HG02981 (cell line): Measurements from ENCODE around the gene UBL4B.

Experiments
- ATAC-seq: cut with Tn5 transposase; IDR thresholded peaks from one replicate; pipeline ENCODE4 v1.9.1; 2021; ENCODE audit warnings: mild to moderate bottlenecking, moderate library complexity; ENCODE audit not compliant: unreplicated experiment

Gene UBL4B

GRCh38 chr1:110084227-110085078 is 27.8 kb upstream of the UBL4B start:
- no peak for ATAC-seq

- no peak for ATAC-seq
Measured at GRCh38 chr1:110085671-110086070, 26.6 kb upstream of the UBL4B start.

DNA sequence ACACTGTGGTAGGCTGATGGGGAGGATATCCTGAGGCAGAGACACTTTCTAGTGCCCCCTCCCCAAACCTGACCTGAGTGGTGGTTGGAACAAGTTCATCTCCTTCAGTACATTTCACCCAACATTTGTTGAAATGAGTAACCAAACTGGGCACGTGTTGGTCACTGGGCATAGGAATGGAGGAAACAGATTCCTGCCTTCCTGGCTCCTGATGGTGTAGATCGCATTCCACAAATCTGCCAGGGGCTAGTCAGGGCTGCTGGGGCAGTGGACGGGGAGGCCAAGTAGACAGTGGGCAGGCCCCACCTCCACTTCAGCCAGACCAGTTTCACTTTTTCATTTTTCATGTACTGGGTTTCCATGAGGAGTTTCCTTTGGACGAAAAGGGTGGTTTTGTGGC is 25.3 kb upstream of the UBL4B start:
- ATAC-seq, result no peak

DNA sequence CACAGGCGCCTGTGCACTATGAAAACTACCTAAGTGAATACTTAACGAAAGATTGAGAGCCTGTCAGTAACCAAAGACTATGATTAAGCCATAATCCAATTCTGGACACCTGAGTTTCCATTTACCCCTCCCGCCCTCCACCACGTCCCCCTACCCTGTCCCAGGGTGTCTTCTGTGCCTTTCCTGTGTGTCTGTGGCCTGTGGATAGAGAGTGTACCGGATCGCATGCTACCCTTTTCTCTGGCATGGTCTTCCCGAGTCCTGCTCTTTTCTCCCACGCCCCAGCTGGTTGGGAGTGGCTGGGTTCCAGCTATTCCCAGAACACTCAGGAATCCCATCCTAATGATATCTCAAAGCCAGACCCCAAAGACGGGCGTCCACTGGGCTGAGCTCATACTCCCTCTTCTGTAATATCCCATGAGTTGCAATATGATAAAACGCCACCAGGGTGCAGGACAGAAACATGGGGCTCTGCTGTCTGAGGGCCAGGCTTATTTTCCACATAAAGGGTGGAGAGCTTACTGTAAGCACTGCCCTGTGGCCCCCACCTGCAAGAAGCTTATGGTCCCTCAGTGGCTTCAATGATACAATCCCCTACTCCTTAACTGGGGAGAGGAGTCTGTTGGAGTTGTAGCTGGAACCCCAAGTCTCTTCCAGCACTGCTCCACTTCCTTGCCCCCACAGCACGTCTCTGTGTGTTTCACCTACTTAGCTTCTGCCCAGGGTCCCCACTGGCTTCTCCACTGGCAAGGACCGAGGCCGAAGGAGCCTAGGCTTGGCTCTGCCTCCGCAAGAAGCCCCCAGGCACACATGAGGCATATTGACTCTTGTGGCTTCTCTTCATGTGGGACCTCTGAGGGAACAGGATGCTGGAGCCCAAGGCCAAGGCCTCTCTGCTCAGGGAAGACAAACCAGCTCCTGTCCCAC is 24.2 kb upstream of the UBL4B start:
- no peak for ATAC-seq

DNA sequence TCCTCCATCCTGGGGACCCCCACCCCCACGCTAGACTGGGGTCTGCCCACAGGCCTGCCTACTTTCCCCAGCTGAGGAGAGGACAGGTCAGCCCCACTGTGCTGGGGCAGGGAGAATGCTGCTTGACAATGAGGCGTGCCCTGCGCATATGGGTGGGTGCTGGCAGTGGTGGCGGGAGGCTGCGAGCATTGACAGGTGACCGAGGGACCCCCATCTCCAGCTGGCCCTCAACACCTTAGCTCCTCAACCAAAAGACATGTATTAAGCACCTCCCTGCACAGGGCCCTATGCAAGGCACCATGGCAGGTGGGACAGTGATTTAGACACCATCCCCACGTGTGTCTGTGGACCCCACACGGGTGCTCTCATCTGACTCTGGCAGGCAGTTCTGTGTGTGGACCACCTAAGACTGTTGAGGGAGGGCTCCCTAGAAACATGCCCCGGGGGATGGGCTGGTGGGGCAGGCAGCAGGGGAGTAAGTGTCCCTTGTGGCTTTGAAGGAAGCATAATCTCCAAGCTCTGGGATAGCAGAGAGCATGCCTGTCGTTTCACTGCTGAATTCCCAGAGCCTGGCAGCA is 23.4 kb upstream of the UBL4B start:
- ATAC-seq, result no peak

- ATAC-seq, result no peak
Measured at GRCh38 chr1:110089561-110090275, 22.5 kb upstream of the UBL4B start.

- ATAC-seq, result no peak
Measured at GRCh38 chr1:110091381-110091780, 20.9 kb upstream of the UBL4B start.

DNA sequence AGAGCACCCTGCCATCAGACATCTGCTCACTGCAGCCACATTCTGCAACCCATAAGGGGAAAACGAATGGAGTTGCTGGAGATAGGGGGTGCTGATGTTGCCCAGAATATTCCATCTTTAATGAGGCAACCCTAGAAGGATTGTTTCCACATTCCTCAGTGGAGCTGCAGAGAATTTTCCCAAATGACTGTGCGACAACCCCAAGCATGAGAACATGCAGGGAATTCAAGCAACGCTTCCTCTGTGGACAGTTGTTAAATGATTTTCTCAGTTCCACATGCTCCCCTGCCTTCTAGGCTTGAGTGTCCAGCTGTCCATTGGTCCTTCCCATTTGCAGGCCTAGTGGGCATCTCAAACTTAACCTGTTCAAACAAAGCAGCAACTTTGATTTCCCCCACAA is 20.5 kb upstream of the UBL4B start:
- no peak for ATAC-seq

DNA sequence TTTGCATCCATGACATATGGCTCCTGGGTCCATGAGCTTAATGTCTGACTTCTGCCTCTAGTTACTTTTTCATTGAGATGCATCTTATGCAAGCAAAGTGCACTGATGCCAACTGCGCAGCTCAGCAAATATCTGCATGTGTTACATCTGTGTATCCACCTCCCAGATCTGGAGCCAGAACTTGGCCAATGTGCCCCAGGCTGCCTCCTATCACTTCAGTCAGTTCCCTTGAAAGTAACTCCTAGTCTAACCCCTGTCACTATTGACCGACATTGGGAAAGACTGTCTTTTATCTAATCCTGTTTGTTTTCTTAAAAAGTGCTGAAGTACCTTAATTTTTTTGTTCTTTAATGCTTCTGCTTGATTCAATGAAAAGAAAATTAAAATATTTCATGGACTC is 19.3 kb upstream of the UBL4B start:
- ATAC-seq, result no peak

DNA sequence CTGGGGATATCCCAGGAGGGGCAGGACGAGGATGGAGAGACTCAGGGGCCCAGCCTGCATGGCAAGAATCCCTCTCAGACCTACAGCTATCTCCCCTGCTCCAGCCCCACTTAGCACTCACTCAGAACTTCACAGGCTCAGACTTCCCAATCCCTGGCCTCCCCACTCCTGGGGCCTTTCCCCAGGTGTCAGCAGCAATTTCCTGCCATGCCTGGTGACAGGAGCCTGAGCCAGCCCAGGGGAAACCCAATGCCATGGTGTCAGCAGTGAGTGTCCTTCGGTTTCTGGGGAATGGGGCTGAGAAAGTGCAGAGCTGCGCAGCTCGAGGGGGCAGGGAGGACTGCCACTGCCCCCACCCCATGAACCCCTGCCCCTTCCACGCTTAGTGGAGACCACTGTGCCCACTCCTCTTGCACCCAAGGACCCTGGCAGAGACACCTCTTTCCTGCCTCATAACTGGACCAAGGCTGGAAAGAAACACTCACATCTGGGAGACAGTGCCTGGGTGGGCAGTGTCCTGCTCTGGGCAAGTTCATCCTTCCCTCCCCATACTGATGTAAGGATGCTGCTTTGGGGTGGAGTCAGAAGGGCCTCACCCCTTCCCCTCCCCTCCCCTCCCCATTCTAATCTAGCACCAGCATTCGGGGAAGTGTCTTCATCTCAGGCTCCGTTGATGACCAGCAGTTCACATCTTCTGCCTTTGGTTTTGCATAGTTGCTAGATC is 17.1 kb upstream of the UBL4B start:
- no peak for ATAC-seq

DNA sequence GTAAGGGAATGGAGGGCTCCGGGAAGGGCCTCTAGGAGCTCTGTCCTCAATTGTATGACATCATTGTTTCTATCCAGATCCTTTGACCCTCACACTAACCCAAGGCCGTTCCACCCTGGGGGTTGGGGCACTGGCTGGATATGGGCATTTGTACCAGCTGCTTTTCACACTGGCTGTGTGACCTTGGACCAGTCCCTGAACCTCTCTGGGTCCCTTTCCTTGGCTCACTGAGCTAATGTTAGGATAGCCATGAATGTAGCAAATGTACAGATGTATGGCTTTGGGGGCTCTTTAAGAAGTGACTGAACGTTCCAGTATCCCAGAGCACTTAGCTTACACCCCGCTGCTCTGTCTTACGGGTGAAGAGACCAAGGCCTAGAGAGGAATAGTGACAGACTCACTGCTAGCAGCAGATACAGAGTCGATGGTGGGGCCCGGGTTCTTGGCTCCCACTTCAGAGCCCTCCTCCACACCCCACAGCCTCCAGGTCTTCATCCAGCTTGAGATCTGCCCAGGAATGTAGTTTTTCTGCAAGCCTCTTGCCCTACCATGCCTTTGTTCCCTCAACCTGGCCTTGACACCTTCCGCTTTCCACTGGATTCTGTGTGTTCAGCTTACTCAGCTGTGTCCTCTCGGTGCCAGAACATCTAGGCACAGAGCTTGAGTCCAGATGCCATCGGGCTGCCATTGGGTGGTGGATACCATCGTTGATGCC is 14.6 kb upstream of the UBL4B start:
- no peak for ATAC-seq

- ATAC-seq, result no peak
Measured at GRCh38 chr1:110098222-110099026, 13.8 kb upstream of the UBL4B start.

GRCh38 chr1:110100335-110100734 is 11.9 kb upstream of the UBL4B start:
- no peak for ATAC-seq

GRCh38 chr1:110102081-110102480 is 10.2 kb upstream of the UBL4B start:
- no peak for ATAC-seq

DNA sequence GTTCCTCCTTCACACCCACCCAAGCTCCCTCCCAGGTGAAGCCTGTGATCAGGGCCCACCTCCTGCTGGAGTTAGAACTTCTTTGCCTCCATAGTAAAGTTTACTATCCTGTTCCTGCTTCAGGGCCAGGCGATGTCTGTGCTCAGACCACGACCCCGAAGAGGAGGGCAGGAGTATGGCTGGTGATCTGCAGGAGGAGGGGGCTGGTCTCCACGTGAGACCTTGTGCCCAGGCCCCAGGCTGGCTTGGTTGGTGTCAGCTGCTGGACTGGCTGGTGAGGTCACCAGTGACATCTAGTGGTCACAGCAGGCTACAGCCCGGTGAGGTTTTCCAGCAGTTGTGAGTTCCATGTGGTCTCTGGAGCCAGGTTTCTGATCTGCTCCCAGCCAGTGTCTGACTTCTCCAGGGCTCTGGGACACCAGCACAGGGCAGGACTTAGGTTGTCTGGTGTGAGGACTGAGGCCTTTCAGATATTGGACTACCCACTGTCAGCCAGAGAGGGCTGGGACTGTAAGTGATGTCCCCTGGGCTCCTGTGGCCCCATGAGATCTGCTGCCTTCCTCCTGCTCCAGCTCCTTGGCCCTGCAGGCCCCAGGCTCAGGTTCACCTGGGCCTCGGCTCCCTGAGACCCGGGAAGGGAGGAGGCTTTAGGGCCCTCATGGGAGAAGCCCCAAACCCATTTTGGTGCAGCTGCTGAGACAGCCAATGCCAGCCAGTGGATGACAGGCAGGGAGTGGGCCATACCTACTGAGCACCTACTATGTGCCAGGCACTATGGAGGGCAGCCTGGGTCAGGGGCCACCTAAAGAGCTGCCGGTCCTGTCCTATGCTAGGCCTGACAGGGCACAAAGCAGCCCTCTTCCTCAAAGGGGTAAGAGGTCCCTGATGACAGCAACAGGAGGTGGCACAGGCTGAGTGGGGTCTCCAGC is 6.0 kb upstream of the UBL4B start:
- no peak for ATAC-seq

DNA sequence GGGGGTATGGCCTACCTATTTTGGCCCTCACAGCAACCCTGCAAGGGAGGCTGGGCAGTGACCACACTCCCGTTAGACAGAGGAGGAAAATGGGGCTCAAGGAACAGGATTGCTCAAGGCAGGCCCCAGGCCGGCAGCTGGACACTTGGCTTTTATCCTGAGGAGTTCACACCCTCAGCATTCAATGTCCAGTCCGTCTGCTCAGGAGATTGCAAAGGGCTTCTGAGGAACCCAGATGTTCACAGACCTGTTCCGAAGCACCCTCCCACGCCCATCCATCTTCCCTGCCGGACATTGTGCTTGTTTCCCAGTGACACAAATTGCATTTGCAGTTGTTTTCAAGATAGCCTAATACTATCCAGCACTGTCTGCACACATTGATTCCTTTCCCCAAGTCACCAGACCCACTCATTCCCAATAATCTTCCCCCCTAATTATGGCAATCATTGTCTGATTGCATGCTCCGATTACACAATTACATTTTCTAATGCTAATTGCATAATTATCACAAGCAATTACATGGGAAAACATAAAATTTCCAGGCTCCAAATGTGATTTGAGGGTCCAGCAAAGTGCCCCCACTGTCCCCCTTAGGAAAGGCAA is 4.3 kb upstream of the UBL4B start:
- no peak for ATAC-seq

DNA sequence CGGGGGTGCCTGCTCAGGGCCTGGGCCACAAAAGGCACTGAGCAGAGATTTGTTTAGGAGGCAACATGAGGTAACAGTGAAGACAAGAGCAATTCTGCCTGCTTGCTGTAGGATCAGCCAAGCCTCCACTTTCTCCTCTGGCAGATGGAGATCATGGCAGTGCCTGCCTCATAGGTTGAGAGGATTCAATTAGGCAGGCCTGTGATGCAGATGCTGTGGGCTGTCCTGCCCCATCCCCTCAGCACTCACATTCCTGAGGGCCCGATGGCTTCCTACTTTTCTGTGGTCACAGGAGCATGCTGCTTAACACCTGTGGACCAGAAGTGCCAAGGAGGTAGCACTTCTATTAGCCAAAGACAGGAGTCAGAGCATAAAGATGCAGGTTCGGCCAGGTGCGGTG is 1.2 kb upstream of the UBL4B start:
- no peak for ATAC-seq
